Muscle layer of colon (tissue), 2 donors: Measurements from ENCODE around the gene NBEAL1.
A peak's percentile ranks its signal among the peaks of the same experiment; 100 is the strongest.
"Not testable (repeated sequence)": the region's sequence is repeated elsewhere in the genome, so short reads cannot be mapped to it uniquely, and the experiment has no call there.

Experiments used
- H3K27ac ChIP-seq: one replicate; pipeline ENCODE4 v1.7.0; 2013; ENCODE audit warnings: low read depth, mild to moderate bottlenecking, low read length, moderate library complexity
- H3K27me3 ChIP-seq, 2 donors: one replicate each; pipeline ENCODE4 v1.7.0; 2013; ENCODE audit warnings: low read length in 2 of 2, mild to moderate bottlenecking in 2 of 2; ENCODE audit not compliant: insufficient read depth in 2 of 2, control insufficient read depth in 1 of 2
- H3K36me3 ChIP-seq: one replicate; pipeline ENCODE4 v1.7.0; 2013; ENCODE audit warnings: mild to moderate bottlenecking, low read length; ENCODE audit not compliant: insufficient read depth
- H3K4me1 ChIP-seq: one replicate; pipeline ENCODE4 v1.7.0; 2013; ENCODE audit warnings: mild to moderate bottlenecking, low read length; ENCODE audit not compliant: insufficient read depth
- H3K4me3 ChIP-seq, 2 donors: one replicate each; pipeline ENCODE4 v1.7.0; 2013; ENCODE audit warnings: low read length in 2 of 2, low read depth in 1 of 2, mild to moderate bottlenecking in 1 of 2, moderate library complexity in 1 of 2
- H3K9ac ChIP-seq: one replicate; pipeline ENCODE4 v1.7.0; 2013; ENCODE audit warnings: low read length
- H3K9me3 ChIP-seq: one replicate; pipeline ENCODE4 v1.7.0; 2013; ENCODE audit warnings: mild to moderate bottlenecking, low read length
- donor health status: abdominal sarcoma.
- donor health status: Adenocarcinoma of cecum.

NBEAL1 gene

DNA sequence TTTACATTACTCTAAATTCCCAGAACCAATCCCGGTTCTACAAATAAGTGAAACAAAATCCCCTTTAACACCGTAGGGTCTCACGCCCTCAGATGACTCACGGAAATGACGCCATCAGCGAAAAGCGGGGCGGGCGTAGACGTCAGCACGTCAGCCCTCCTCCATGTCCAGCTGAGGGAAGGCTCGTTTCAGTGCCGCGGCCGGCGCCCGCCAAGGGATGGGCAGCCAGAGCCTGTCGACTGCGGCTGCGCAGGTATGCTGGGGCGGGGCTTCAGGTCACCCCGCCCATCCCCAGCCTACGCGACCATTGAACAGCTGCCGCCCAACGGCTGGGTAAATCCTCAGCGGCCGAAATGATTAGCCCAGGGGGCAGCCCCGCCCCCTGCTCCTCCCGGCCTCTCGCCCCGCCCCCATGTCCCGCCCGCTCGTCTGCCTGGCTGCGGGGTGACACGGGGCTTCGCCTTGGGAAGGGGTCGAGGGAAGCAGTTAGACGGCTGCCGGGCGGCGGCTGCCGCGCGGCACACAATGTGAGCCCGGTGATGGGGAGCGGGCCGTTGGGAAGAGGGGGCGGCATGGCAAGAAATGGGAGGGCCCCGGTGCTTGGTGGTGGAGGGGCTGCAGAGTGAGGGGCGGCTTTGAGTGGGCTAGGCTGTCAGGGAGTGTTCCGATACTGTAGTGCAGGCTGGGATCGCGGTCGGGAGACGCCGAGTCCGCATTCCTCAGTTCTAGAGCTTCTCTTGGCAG lies at the start of gene NBEAL1:
TSS of gene NBEAL1 (plus strand) at position 420 of the 744 bp plus-strand sequence. CDS start 1,510 bp downstream, outside the sequence.
- no peaks in the 10 kb centered on the region for H3K36me3 ChIP-seq
- H3K27me3 ChIP-seq: no peaks in the 10 kb centered on the region

GRCh38 chr2:202965810-202966460 lies 48.7 kb upstream of the NBEAL1 start:
- Histone ChIP-seq H3K27me3 (no peaks in the 10 kb centered on the region), H3K4me3 (no peak overlapping the region), H3K9ac (no peak overlapping the region), H3K36me3 (peaks cover 7% of the 10 kb centered on the region), H3K27ac (no peak overlapping the region), H3K4me1 (no peaks in the 10 kb centered on the region), H3K9me3 (no peaks in the 10 kb centered on the region)

More for the DNA sequence above, at the start of gene NBEAL1:
- peak within 1 kb of the TSS; percentile 89 to 94 for H3K4me3 ChIP-seq
- no peaks in the 10 kb centered on the region for H3K9me3 ChIP-seq
- H3K27ac ChIP-seq: peak within 1 kb of the TSS; percentile 99
- peak within 1 kb of the TSS; percentile 91 for H3K9ac ChIP-seq
- peaks cover 22% of the 10 kb centered on the region for H3K4me1 ChIP-seq

GRCh38 chr2:202969404-202969803 lies 45.3 kb upstream of the NBEAL1 start:
- not testable (repeated sequence) for H3K36me3 ChIP-seq, H3K4me1 ChIP-seq, H3K9me3 ChIP-seq, H3K9ac ChIP-seq, H3K27ac ChIP-seq, H3K27me3 ChIP-seq, H3K4me3 ChIP-seq

DNA sequence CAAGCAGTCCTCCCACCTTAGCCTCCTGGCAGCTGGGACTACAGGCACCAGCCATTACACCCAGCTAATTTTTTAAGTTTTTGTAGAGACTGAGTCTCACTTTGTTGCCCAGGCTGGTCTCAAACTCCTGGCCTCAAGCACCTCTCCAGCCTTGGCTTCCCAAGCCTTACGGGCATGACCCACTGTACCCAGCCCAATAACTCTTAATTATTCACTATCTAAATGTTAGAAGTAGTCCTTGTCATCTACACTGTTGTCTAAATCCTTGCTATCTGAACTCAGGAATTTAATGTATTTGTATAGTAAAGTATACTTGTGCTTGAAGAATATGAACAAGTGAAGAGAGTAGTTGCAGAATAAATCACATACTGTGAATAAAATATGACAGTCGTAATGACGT lies 37.9 kb upstream of the NBEAL1 start:
- Histone ChIP-seq H3K4me3 (no peak overlapping the region), H3K36me3 (no peaks in the 10 kb centered on the region), H3K9me3 (no peaks in the 10 kb centered on the region)

DNA sequence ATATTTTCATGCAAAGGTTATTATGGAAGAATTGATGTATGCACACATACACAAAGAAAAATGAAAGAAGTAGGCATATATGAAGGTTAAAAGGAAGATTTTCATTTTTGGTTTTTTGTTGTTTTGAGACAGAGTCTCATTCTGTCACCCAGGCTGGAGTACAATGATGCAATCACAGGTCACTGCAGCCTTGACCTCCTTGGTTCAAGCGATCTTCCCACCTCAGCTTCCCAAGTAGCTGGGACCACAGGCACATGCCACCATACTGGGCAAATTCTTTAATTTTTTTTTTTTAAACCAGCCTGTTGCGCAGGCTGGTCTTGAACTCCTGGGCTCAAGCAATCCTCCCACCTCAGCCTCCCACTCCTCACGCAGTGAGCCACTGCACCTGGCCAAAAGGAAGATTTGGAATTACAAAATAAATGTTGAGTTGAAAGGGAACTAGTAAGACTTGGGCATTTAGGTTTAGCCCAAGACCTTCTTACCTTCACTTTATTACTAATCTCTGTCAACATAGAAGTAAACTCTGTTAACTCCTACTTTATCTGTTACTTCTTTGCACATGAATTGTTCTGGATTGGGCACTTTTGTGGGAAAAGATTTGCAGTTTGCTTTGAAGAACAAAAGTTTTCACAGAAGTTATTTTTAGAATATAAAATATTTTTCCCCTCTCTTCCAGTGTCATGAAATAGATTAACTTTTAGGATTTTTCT lies 31.7 kb upstream of the NBEAL1 start:
- Histone ChIP-seq H3K36me3 (no peaks in the 10 kb centered on the region), H3K27me3 (no peaks in the 10 kb centered on the region), H3K9ac (no peak overlapping the region), H3K4me3 (no peak overlapping the region), H3K27ac (no peak overlapping the region), H3K4me1 (no peaks in the 10 kb centered on the region), H3K9me3 (no peaks in the 10 kb centered on the region)

More for the DNA sequence above, 37.9 kb upstream of the NBEAL1 start:
- Histone ChIP-seq H3K27me3 (no peaks in the 10 kb centered on the region), H3K27ac (no peak overlapping the region), H3K4me1 (no peaks in the 10 kb centered on the region), H3K9ac (no peak overlapping the region)

- no peaks in the 10 kb centered on the region for H3K36me3 ChIP-seq
- H3K27me3 ChIP-seq: no peaks in the 10 kb centered on the region
- no peak overlapping the region for H3K27ac ChIP-seq
- no peak overlapping the region for H3K9ac ChIP-seq
- H3K9me3 ChIP-seq: no peaks in the 10 kb centered on the region
- H3K4me3 ChIP-seq: no peak overlapping the region
- no peaks in the 10 kb centered on the region for H3K4me1 ChIP-seq
Measured at GRCh38 chr2:202989749-202990148, 24.9 kb upstream of the NBEAL1 start.

DNA sequence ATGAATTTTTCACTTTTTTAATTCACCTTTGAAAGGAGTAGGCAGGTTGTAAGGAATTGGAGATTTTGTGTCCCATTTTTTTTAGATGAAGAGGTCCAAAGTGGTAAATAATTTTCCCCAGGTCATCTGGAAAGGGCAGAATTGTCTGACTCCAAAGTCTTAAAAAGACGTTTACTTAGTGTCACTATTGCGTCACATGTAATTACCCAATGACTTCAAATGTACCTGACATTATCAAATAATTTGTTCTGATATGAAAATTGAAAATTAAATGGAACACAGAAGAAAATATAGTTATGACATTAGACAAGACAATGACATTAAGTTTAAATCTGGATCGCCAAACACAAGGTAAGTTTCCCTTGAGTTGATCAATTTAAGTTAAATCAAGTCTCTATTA lies 24.2 kb upstream of the NBEAL1 start:
- H3K4me1 ChIP-seq: no peaks in the 10 kb centered on the region
- H3K9ac ChIP-seq: no peak overlapping the region
- H3K27ac ChIP-seq: no peak overlapping the region
- no peak overlapping the region for H3K4me3 ChIP-seq
- no peaks in the 10 kb centered on the region for H3K27me3 ChIP-seq
- H3K9me3 ChIP-seq: no peaks in the 10 kb centered on the region
- H3K36me3 ChIP-seq: no peaks in the 10 kb centered on the region

- not testable (repeated sequence) for H3K9ac ChIP-seq, H3K4me3 ChIP-seq, H3K27me3 ChIP-seq, H3K27ac ChIP-seq, H3K4me1 ChIP-seq, H3K36me3 ChIP-seq, H3K9me3 ChIP-seq
Measured at GRCh38 chr2:202997113-202997512, 17.6 kb upstream of the NBEAL1 start.

DNA sequence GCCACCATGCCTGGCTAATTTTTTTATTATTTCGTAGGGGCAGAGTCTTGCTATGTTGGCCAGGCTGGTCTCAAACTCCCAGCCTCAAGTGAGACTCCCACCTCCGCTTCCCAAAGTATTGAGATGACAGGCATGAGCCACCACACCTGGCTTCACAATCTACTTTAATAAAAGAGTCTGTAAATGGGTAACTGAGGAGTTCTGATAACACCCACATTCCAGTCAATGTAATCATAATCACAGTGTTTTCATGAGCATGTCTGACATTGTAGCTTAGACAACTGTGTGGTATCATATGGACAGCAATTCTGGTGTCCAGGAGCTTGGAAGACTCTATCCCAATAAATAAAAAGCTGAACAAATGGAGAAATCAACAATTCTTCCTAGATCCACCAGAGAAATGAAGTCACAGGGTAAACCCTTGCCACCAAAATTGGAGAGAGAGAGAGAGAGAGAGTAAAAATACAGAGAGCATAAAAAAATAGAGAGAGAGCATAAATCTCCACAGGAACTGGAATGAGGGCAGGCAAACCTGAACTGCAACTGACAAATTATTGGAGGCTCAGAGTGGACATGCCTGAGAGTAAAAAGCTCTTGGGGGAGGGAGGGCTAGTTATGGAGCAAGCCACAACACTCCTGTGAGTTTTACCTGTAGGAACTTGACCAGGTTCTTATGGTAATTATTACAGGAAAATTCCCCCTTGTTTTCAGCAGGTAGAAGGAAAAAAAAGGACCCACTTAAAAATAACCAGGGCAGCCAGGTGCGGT lies 12.4 kb upstream of the NBEAL1 start:
- no peaks in the 10 kb centered on the region for H3K27me3 ChIP-seq
- no peak overlapping the region for H3K4me3 ChIP-seq
- no peaks in the 10 kb centered on the region for H3K4me1 ChIP-seq
- no peak overlapping the region for H3K27ac ChIP-seq
- H3K36me3 ChIP-seq: no peaks in the 10 kb centered on the region
- H3K9ac ChIP-seq: no peak overlapping the region
- H3K9me3 ChIP-seq: no peaks in the 10 kb centered on the region

GRCh38 chr2:203003716-203004115 lies 11.0 kb upstream of the NBEAL1 start:
- Histone ChIP-seq H3K9me3 (no peaks in the 10 kb centered on the region), H3K4me3 (no peak overlapping the region), H3K9ac (no peak overlapping the region), H3K27ac (no peak overlapping the region), H3K27me3 (no peaks in the 10 kb centered on the region), H3K36me3 (no peaks in the 10 kb centered on the region), H3K4me1 (no peaks in the 10 kb centered on the region)

GRCh38 chr2:203016716-203017115 lies 2.0 kb downstream of the NBEAL1 start:
- H3K27ac ChIP-seq: no peak overlapping the region
- peak overlapping the region in 1 of 2 donors; percentile 41 for H3K4me3 ChIP-seq
- no peaks in the 10 kb centered on the region for H3K27me3 ChIP-seq
- H3K36me3 ChIP-seq: no peaks in the 10 kb centered on the region
- peaks cover 26% of the 10 kb centered on the region for H3K4me1 ChIP-seq
- H3K9me3 ChIP-seq: no peaks in the 10 kb centered on the region
- peak overlapping the region; percentile 2 for H3K9ac ChIP-seq
